GM12878 (cell line): ENCODE data around the gene CCK. TPM values are rescaled to one million over a fixed set of nuclear protein-coding genes. Genes with fewer than 3 reads are reported as not detected.

Source experiments
- ATAC-seq: fragments of 200-7000 bp; cut with Tn5 transposase; 3 replicates; pipeline ENCODE4 v1.9.1; 2020; ENCODE audit warnings: mild to moderate bottlenecking, moderate library complexity
- BruUV-seq: library from RNA; stranded (reverse); fragments of 400-500 nt; replicated peaks from 2 replicates; lab custom pipeline; 2021; lab: Mats Ljungman, UMichigan
- CTCF ChIA-PET: fragments of 300-600 bp; sonication (Branson Sonifier 250); formaldehyde crosslinking; extraction: SDS; loops from one replicate; lab custom pipeline; 2021; ENCODE audit warnings: inconsistent platforms; lab: Yijun Ruan, JAX
- POLR2A ChIA-PET: fragments of 350-600 bp; formaldehyde crosslinking; extraction: SDS; loops from one replicate; lab custom pipeline; 2021; ENCODE audit warnings: inconsistent platforms; lab: Charles Lee
- RAD21 ChIA-PET: fragments of 300-600 bp; sonication (Branson Sonifier 250); formaldehyde crosslinking; loops from one replicate; lab custom pipeline; 2023; ENCODE audit warnings: antibody characterized with exemption; ENCODE audit not compliant: unreplicated experiment; lab: Charles Lee
- SMC1A ChIA-PET: fragments of 300-600 bp; sonication (Branson Sonifier 250); formaldehyde crosslinking; loops from one replicate; lab custom pipeline; 2023; ENCODE audit not compliant: unreplicated experiment, uncharacterized antibody; lab: Charles Lee
- DNase-seq: peaks from one replicate; pipeline ENCODE4 v3.0.0-alpha.2; 2011; ENCODE audit warnings: low read depth, low spot score
- FAIRE-seq: peaks from 3 replicates; lab custom pipeline; 2011; peaks lifted over from hg19 to GRCh38; lab: Jason Lieb, UNC
- H2AFZ ChIP-seq: 2 replicates; pipeline ENCODE4 v1.6.0; 2011; ENCODE audit warnings: low read depth, low read length, control low read depth; ENCODE audit not compliant: control insufficient read depth
- H3K27ac ChIP-seq: 2 replicates; pipeline ENCODE4 v1.5.1; 2011; ENCODE audit warnings: control low read depth; ENCODE audit not compliant: control insufficient read depth, insufficient read depth
- H3K27me3 ChIP-seq, 2 experiments: replicated peaks in 1 of 2; 2 replicates each; pipeline versions ENCODE4 v1.6.0 to v1.6.1; 2011; ENCODE audit warnings: low read length in 1 of 2; ENCODE audit not compliant: control insufficient read depth in 2 of 2, insufficient read depth in 2 of 2
- H3K36me3 ChIP-seq, 2 experiments: 2 replicates each; pipeline ENCODE4 v1.5.1; 2011; ENCODE audit warnings: low read length in 1 of 2; ENCODE audit not compliant: control insufficient read depth in 2 of 2, insufficient read depth in 2 of 2
- H3K4me1 ChIP-seq: 2 replicates; pipeline ENCODE4 v1.6.1; 2011; ENCODE audit warnings: mild to moderate bottlenecking, low read length, moderate library complexity, mixed read lengths; ENCODE audit not compliant: control insufficient read depth, insufficient read depth
- H3K4me2 ChIP-seq: 2 replicates; pipeline ENCODE4 v1.6.0; 2011; ENCODE audit warnings: control low read depth; ENCODE audit not compliant: control insufficient read depth, insufficient read depth
- H3K4me3 ChIP-seq: fragments of 200-600 bp; sonication (generic); 2 replicates; pipeline ENCODE4 v1.5.1; 2016
- H3K79me2 ChIP-seq: 2 replicates; pipeline ENCODE4 v1.6.0; 2011; ENCODE audit warnings: low read length; ENCODE audit not compliant: control insufficient read depth, insufficient read depth
- H3K9ac ChIP-seq: 2 replicates; pipeline ENCODE4 v1.8.0; 2011; ENCODE audit warnings: low read length, control low read depth, mixed read lengths; ENCODE audit not compliant: control insufficient read depth, insufficient read depth
- H3K9me3 ChIP-seq: replicated peaks from 3 replicates; pipeline ENCODE4 v1.5.1; 2011; ENCODE audit warnings: mild to moderate bottlenecking, low read length; ENCODE audit not compliant: control insufficient read depth, insufficient read depth
- H4K20me1 ChIP-seq: 2 replicates; pipeline ENCODE4 v1.6.0; 2011; ENCODE audit not compliant: control insufficient read depth, insufficient read depth
- ATF2 ChIP-seq: IDR thresholded peaks from 2 replicates; pipeline ENCODE4 v1.6.1; 2012; ENCODE audit warnings: low read length, inconsistent platforms
- BHLHE40 ChIP-seq, 2 experiments: fragments of 450-650 bp in 1 of 2; IDR thresholded peaks; 2 replicates each; pipeline ENCODE4 v1.6.1; 2011 to 2017; ENCODE audit warnings: low read depth in 2 of 2, borderline replicate concordance in 1 of 2, improper control_type of control experiment in 1 of 2, low read length in 1 of 2, mild to moderate bottlenecking in 1 of 2
- E4F1 ChIP-seq: fragments of 450-650 bp; IDR thresholded peaks from 2 replicates; pipeline ENCODE4 v1.6.1; 2018; ENCODE audit warnings: borderline replicate concordance, mild to moderate bottlenecking; ENCODE audit not compliant: partially characterized antibody
- IRF5 ChIP-seq: fragments of 450-650 bp; IDR thresholded peaks from 2 replicates; pipeline ENCODE4 v1.6.1; 2017; ENCODE audit warnings: borderline replicate concordance
- MTA3 ChIP-seq: IDR thresholded peaks from 2 replicates; pipeline ENCODE4 v1.6.1; 2012; ENCODE audit warnings: low read length, inconsistent platforms, borderline replicate concordance
- NFXL1 ChIP-seq: fragments of 450-650 bp; IDR thresholded peaks from 2 replicates; pipeline ENCODE4 v1.6.1; 2017; ENCODE audit warnings: antibody characterized with exemption, mild to moderate bottlenecking, borderline replicate concordance
- RBBP5 ChIP-seq: fragments of 200-600 bp; sonication (generic); conservative IDR thresholded peaks from 2 replicates; pipeline ENCODE4 v1.6.1; 2016
- SMC3 ChIP-seq: IDR thresholded peaks from 2 replicates; pipeline ENCODE4 v1.6.1; 2011; ENCODE audit warnings: low read length, improper control_type of control experiment, borderline replicate concordance
- SPI1 ChIP-seq: IDR thresholded peaks from 2 replicates; pipeline ENCODE4 v1.6.1; 2011; ENCODE audit warnings: low read depth, mild to moderate bottlenecking, low read length, moderate library complexity, borderline replicate concordance; ENCODE audit not compliant: insufficient read depth
- STAT3 ChIP-seq: IDR thresholded peaks from 2 replicates; pipeline ENCODE4 v1.6.1; 2011; ENCODE audit warnings: low read depth, low read length, improper control_type of control experiment
- ZBED1 ChIP-seq: IDR thresholded peaks from 2 replicates; pipeline ENCODE4 v1.6.1; 2016; ENCODE audit warnings: borderline replicate concordance
- WGBS: methylation state at CpG from one replicate; pipeline ENCODE4 v1.1.6; 2016; ENCODE audit warnings: low lambda C conversion rate; ENCODE audit not compliant: insufficient replicate concordance, insufficient coverage; ENCODE audit errors: missing lambda C conversion rate; 5-methylcytosine and 5-hydroxymethylcytosine counted together
- in situ Hi-C: fragments of 300-500 bp; cut with MboI; formaldehyde crosslinking; loops from 9 replicates; pipeline ENCODE4 v1.14.3; 2018; ENCODE audit warnings: mixed read lengths
- intact Hi-C: fragments of 100-400 bp; cut with micrococcal nuclease; formaldehyde crosslinking; loops from one replicate; pipeline ENCODE4 v1.14.2; 2022; ENCODE audit not compliant: unreplicated experiment
- polyA plus RNA-seq, 11 experiments: library from polyadenylated mRNA; depleted of rRNA in 4 of 11; unstranded in 6 of 11; stranded (reverse) in 5 of 11; fragments of >200 nt; fragmentation: Nextera tagmentation in 4 of 11; fragmentation: Illumina TruSeq in 1 of 11; extraction: Ambion mirVana in 4 of 11; extraction: Trizol in 1 of 11; gene quantifications; 1 replicate in 1 of 11; 2 replicates in 10 of 11; pipeline versions ENCODE4 v1.2.1 to v1.2.3, GENCODE V29; 2011 to 2016; ENCODE audit warnings: inconsistent platforms in 2 of 11, missing spikeins in 2 of 11, low read depth in 1 of 11
- total RNA-seq, 4 experiments: library from RNA; depleted of rRNA in 3 of 4; stranded (reverse); fragments of >200 nt in 3 of 4; fragmentation: Illumina TruSeq in 1 of 4; extraction: Trizol in 1 of 4; gene quantifications; 2 replicates each; pipeline versions ENCODE4 v1.2.1 to v1.2.3, GENCODE V29; 2013 to 2021

CCK gene
- total and polyA plus RNA-seq, 10 of the 15 experiments (the other 5 are each of a cell fraction or from before 2014, with no cell fraction given), result not detected

GRCh38 chr3:42225486-42226363 is 40.3 kb downstream of the CCK start:
- no peak for FAIRE-seq
- H3K36me3 ChIP-seq, result peaks cover 8 to 22% of the 10 kb centered on the region in 2 experiments
- in situ Hi-C loops, result loop anchor here (5.0 to 10.0 kb wide), 2 partner anchors 103 to 331 kb away; no protein-coding TSS in a partner anchor
- WGBS, result 87% methylated on average over 5 of the region's 5 CpGs
- BruUV-seq, result no TSS peak
- ChIA-PET POLR2A (no interaction called here), SMC1A (no interaction called here), CTCF (no interaction called here), RAD21 (no interaction called here)
- no peaks in the 10 kb centered on the region for H4K20me1 ChIP-seq
- TF ChIP-seq SPI1 (no peak), BHLHE40 (IDR thresholded peaks at IDR 0.05; ENCODE audit: borderline replicate concordance in 1 of 2, low read depth in 2 of 2, low read length in 1 of 2) (no peak), IRF5 (no peak), MTA3 (no peak), ATF2 (no peak), STAT3 (no peak), SMC3 (no peak), E4F1 (no peak), NFXL1 (no peak), RBBP5 (no peak), ZBED1 (no peak)
- intact Hi-C loops, result loop anchor here (5.0 kb wide), 1 partner anchor 333 kb away; no protein-coding TSS in a partner anchor
- no peak overlapping the region for H3K9ac ChIP-seq
- no peaks in the 10 kb centered on the region for H3K79me2 ChIP-seq
- no peaks in the 10 kb centered on the region for H3K27me3 ChIP-seq
- DNase-seq, result no peak
- H3K4me1 ChIP-seq, result peaks cover 3% of the 10 kb centered on the region; the same call in 1 of the 2 replicates
- H3K4me2 ChIP-seq, result no peak overlapping the region
- H3K27ac ChIP-seq, result no peak overlapping the region
- no peaks in the 10 kb centered on the region; the same call in 2 of the 3 replicates for H3K9me3 ChIP-seq
- H3K4me3 ChIP-seq, result no peak overlapping the region
- H2AFZ ChIP-seq, result no peak overlapping the region
- no peak for ATAC-seq
